HuH-7 (cell line): ENCODE measurements around the gene LTBR.
"Not testable (repeated sequence)": the region's sequence is repeated elsewhere in the genome, so short reads cannot be mapped to it uniquely, and the experiment has no call there.

Experiments used
- DNase-seq: peaks from one replicate; pipeline ENCODE4 v3.0.0; 2011; ENCODE audit warnings: low spot score

Gene LTBR

GRCh38 chr12:6383572-6384498 is at the start of gene LTBR:
Gene LTBR (plus strand): TSS chr12:6384162. CDS start chr12:6384359, 197 bp downstream.
- DNase-seq: peak; percentile 92

DNA sequence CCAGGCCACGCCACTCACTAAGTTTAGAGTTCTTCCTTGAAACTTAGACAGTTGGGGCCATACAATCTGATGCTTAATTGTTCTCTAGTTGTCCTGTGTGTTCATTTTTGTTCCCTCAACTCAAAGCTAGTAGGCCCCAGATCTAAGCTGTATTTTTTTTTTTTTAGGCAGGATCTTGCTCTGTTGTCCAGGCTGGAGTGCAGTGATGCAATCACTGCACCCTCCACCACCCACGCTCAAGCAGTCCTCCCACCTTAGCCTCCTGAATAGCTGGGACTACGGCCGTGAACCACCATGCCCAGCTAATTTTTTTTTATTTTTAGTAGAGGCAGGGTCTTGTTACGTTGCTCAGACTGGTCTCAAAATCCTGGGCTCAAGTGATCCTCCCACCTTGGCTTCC is 49.6 kb upstream of the LTBR start:
- no peak for DNase-seq

GRCh38 chr12:6334940-6335450 is 49.0 kb upstream of the LTBR start:
- no peak for DNase-seq

- DNase-seq: peak; percentile 77
These were observed 48.4 kb upstream of the LTBR start for GRCh38 chr12:6335451-6336078.

GRCh38 chr12:6336079-6336888 is 47.7 kb upstream of the LTBR start:
- peak; percentile 95 for DNase-seq

- DNase-seq: no peak
These were observed 46.8 kb upstream of the LTBR start for GRCh38 chr12:6336889-6337853.

- no peak for DNase-seq
These were observed 46.0 kb upstream of the LTBR start for GRCh38 chr12:6337958-6338433.

GRCh38 chr12:6338536-6338935 is 45.4 kb upstream of the LTBR start:
- not testable (repeated sequence) for DNase-seq

GRCh38 chr12:6338955-6339354 is 45.0 kb upstream of the LTBR start:
- DNase-seq: no peak

DNA sequence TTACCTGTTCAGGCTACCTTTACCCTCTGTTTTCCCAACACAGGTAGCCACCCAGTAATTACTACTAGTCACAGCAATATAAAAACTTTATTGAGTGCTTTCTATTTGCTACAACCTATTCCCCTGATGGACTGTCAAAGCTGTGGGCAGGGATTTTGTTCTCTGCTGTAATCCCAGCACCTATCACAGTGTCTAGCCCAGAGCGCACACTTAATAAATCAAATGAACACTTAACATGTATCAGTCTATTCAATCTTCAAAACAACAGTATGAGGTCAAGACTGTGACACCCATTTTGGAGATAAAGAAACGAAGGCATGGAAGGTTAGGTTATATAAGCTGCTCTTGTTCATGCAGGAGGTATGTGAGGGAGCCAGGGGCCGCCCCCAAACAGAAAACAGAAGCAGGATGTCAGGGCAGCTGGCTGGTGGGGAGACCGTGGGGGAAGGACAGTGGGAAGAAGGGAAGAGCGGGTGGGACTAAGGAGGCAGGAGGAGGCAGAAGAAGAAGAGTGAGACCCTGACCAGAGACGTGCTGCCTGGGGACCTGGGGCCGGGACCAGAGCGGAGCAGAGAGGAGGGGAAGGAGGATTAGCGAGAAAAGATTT is 43.8 kb upstream of the LTBR start:
- DNase-seq: no peak

- no peak for DNase-seq
These were observed 43.1 kb upstream of the LTBR start for GRCh38 chr12:6340745-6341416.

- DNase-seq: peak; percentile 74
These were observed 42.4 kb upstream of the LTBR start, which contains the start of gene TNFRSF1A for GRCh38 chr12:6341417-6342139. Gene TNFRSF1A (minus strand): TSS chr12:6342076. CDS start chr12:6341814, 262 bp downstream.

- DNase-seq: no peak
These were observed 41.6 kb upstream of the LTBR start for GRCh38 chr12:6342140-6342889.

GRCh38 chr12:6343518-6343917 is 40.4 kb upstream of the LTBR start:
- no peak for DNase-seq

DNA sequence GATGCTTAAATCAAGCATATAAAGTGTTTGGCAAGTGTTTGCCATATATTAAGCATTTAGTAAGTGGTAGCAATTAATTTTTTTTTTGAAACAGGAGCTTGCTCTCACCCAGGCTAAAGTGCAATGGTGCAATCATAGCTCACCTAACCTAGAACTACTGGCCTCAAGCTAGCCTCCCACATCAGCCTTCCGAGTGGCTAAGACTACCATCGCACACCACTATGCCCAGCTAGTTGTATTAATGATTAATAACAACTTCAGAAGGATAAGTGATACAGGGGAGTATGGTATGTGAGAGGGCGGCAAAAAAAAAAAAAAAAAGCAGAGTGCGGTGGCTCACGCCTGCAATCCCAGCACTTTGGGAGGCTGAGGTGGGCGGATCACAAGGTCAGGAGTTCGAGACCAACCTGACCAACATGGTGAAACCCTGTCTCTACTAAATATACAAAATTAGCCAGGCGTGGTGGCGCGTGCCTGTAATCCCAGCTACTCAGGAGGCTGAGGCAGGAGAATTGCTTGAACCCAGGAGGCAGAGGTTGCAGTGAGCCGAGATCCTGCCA is 39.8 kb upstream of the LTBR start:
- not testable (repeated sequence) for DNase-seq

- no peak for DNase-seq
These were observed 38.5 kb upstream of the LTBR start for GRCh38 chr12:6345319-6346091.

- no peak for DNase-seq
These were observed 37.6 kb upstream of the LTBR start for GRCh38 chr12:6346235-6346832.
